Glutamatergic neuron (in vitro differentiated cells): ENCODE data around the gene ALPK3. TPM values are rescaled to one million over a fixed set of nuclear protein-coding genes. Genes with fewer than 3 reads are reported as not detected.
"Not testable (repeated sequence)": the region's sequence is repeated elsewhere in the genome, so short reads cannot be mapped to it uniquely, and the experiment has no call there.

Source experiments
- DNase-seq: peaks from one replicate; pipeline ENCODE4 v3.0.0; 2022
- H3K27ac Mint-ChIP-seq: one replicate; pipeline ENCODE4 v1.8.0; 2020; ENCODE audit warnings: mild to moderate bottlenecking, mixed read lengths, inconsistent platforms; ENCODE audit not compliant: unreplicated experiment
- H3K27me3 Mint-ChIP-seq: one replicate; pipeline ENCODE4 v1.8.0; 2020; ENCODE audit warnings: mild to moderate bottlenecking, moderate library complexity, mixed read lengths, inconsistent platforms; ENCODE audit not compliant: unreplicated experiment
- H3K36me3 Mint-ChIP-seq: one replicate; pipeline ENCODE4 v1.8.0; 2020; ENCODE audit warnings: mild to moderate bottlenecking, mixed read lengths, inconsistent platforms; ENCODE audit not compliant: unreplicated experiment
- H3K4me1 Mint-ChIP-seq: one replicate; pipeline ENCODE4 v1.8.0; 2020; ENCODE audit warnings: mild to moderate bottlenecking, low read depth, mixed read lengths, inconsistent platforms; ENCODE audit not compliant: unreplicated experiment
- H3K4me3 Mint-ChIP-seq: one replicate; pipeline ENCODE4 v1.8.0; 2020; ENCODE audit warnings: mild to moderate bottlenecking, mixed read lengths, inconsistent platforms; ENCODE audit not compliant: unreplicated experiment
- H3K9me3 Mint-ChIP-seq: one replicate; pipeline ENCODE4 v1.8.0; 2020; ENCODE audit warnings: mild to moderate bottlenecking, moderate library complexity, mixed read lengths, inconsistent platforms; ENCODE audit not compliant: unreplicated experiment
- CTCF ChIP-seq: fragments of 200-600 bp; sonication (generic); IDR thresholded peaks from one replicate; pipeline ENCODE4 v1.5.0; 2021; ENCODE audit not compliant: partially characterized antibody, unreplicated experiment
- total RNA-seq: library from RNA; stranded (reverse); fragmentation: NEBNext Ultra II Directional; extraction: Animal tissue kit (Norgen Biotek cat#: 25700); gene quantifications from one replicate; pipeline ENCODE4 v1.2.1, GENCODE V29; 2021; ENCODE audit not compliant: unreplicated experiment

Gene ALPK3
- total RNA-seq, 1 donor from 2014 or later: 6.8 TPM

GRCh38 chr15:84840741-84841429, 23.7 kb downstream of the ALPK3 start:
- no peak for DNase-seq
- no peak for TF ChIP-seq CTCF
- Mint-ChIP-seq H3K36me3 (peaks cover under 1% of the 10 kb centered on the region), H3K27me3 (peaks cover 4% of the 10 kb centered on the region), H3K9me3 (no peaks in the 10 kb centered on the region), H3K4me3 (no peak overlapping the region), H3K27ac (peak overlapping the region; percentile 15), H3K4me1 (peaks cover 11% of the 10 kb centered on the region)

GRCh38 chr15:84842781-84843180, 25.6 kb downstream of the ALPK3 start:
- no peak for TF ChIP-seq CTCF
- peaks cover 5% of the 10 kb centered on the region for H3K4me1 Mint-ChIP-seq
- H3K9me3 Mint-ChIP-seq: peaks cover 5% of the 10 kb centered on the region
- H3K4me3 Mint-ChIP-seq: no peak overlapping the region
- H3K36me3 Mint-ChIP-seq: peaks cover 13% of the 10 kb centered on the region
- H3K27ac Mint-ChIP-seq: no peak overlapping the region
- peaks cover 2% of the 10 kb centered on the region for H3K27me3 Mint-ChIP-seq
- DNase-seq: no peak

DNA sequence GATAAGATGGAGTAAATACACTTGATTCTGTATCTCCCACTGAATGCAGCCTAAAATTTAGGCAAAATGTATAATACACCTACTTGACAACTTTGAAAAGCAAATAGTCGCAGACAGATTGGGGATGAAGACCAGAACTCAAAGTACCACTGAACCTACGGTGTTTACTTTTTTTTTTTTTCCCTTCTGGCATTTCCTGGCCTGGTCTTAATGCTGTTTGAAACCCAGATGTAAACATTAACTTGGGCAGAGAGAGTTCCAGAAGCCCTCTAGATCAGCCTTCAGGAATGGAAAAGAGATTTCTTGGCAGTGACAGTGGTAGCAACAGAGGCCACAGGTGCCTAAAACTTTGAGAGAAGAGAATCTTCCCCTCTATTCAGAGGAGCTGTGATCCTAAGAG, 27.8 kb downstream of the ALPK3 start:
- Mint-ChIP-seq H3K27ac (no peak overlapping the region), H3K27me3 (no peaks in the 10 kb centered on the region), H3K4me1 (peaks cover 5% of the 10 kb centered on the region), H3K9me3 (peaks cover 5% of the 10 kb centered on the region), H3K4me3 (no peak overlapping the region), H3K36me3 (peaks cover 18% of the 10 kb centered on the region)
- TF ChIP-seq CTCF: no peak
- DNase-seq: no peak

- DNase-seq: peak; percentile 66
- peak; percentile 82 for TF ChIP-seq CTCF
- not testable (repeated sequence) for H3K4me3 Mint-ChIP-seq, H3K9me3 Mint-ChIP-seq, H3K27ac Mint-ChIP-seq, H3K27me3 Mint-ChIP-seq, H3K4me1 Mint-ChIP-seq
- peaks cover 18% of the 10 kb centered on the region for H3K36me3 Mint-ChIP-seq
Measured at GRCh38 chr15:84845631-84846030, 28.5 kb downstream of the ALPK3 start.

DNA sequence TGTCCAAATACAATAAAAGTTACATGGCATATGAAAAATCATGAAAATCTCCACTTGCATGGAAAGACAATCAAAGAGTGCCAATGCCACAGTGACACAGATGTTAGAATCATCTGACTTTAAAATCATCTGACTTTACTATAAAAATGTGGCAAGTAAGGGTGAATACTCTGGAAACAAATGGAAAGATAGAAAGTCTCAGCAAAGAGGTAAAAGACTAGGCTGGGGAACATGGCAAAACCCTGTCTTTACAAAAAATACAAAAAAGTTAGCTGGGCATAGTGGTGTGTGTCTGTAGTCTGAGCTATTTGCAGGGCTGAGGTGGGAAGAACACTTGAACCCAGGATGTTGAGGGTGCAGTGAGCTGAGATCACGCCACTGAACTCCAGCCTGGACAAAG, 29.1 kb downstream of the ALPK3 start:
- DNase-seq: no peak
- Mint-ChIP-seq H3K36me3 (peaks cover 18% of the 10 kb centered on the region), H3K4me1 (peaks cover under 1% of the 10 kb centered on the region), H3K9me3 (peaks cover 5% of the 10 kb centered on the region), H3K4me3 (no peak overlapping the region), H3K27me3 (no peaks in the 10 kb centered on the region), H3K27ac (no peak overlapping the region)
- TF ChIP-seq CTCF: no peak
